ENCODE measurements around the gene PPIP5K1.

- TF ChIP-seq CTCF (IDR thresholded peaks at IDR 0.05): peak in 3 of 4 experiments; percentile 30 to 59 (median 57)
- TF ChIP-seq POLR2A (IDR thresholded peaks at IDR 0.05): no peak
- TF ChIP-seq POLR2AphosphoS5 (IDR thresholded peaks at IDR 0.05): no peak
- no peak for TF ChIP-seq EP300 (IDR thresholded peaks at IDR 0.05)
Observed at GRCh38 chr15:43514241-43515057, 75.6 kb downstream of the PPIP5K1 start.
